NCI-H82 treated with DMSO at 0.1 percent for 48 hours (cell line): ENCODE measurements around the gene SIK2.
"Not testable (repeated sequence)": the region's sequence is repeated elsewhere in the genome, so short reads cannot be mapped to it uniquely, and the experiment has no call there.

Source experiments
- DNase-seq: peaks from one replicate; lab custom pipeline; 2025; ENCODE audit not compliant: unreplicated experiment; lab: John Stamatoyannopoulos, UW

Gene SIK2

DNA sequence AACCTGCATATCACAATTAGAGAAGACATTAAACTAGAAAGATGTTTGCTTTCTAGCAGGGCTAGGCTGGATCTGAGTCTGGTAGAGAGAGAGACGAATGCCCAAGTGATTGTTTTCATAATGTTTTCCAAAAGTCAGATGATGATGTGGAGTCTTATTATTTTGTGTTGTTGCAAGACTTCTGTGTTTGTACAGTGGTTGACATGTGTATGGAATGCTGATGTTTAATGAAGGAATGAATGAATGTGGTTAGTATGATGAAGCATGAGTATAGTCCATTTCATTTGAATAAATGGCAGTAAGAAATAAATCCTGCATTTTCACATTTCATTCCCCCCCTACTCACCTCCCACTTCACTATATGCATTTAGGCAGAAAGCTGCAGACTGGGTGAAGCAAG, 94.3 kb downstream of the SIK2 start:
- no peak for DNase-seq

- no peak for DNase-seq
Measured at GRCh38 chr11:111697933-111698371, 95.7 kb downstream of the SIK2 start.

DNA sequence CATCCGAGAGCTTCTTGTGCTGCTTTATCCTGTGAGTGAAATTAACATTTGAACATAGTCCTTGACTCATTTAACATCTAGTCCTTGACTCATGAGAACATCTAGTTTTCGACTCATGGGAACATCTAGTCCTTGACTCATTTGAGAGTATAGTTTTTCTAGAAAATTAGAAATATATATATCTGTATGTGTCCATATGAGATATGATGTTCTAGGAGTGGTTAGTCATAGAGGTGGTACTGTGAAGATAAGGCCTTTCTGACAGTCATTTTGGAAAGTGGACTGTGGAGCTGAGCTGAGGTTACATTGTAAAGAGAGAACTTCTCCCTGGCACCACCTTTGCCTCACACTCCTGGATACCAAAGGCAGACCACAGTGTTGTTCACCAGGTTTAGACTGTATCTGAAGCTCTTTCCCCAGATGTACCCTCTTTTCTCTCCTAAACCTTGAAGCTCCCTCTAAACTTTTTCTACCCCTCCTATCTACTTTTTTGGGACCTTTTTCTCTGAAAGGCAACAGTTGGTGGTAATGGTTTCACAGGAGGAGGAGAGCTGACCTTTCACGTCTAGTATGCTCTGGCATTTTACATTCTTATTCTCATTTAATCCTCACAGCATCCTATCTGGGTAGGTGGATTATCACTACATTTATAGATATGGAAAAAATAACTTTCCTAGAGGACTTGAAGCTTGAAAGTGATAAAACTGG, 96.8 kb downstream of the SIK2 start:
- DNase-seq = no peak

DNA sequence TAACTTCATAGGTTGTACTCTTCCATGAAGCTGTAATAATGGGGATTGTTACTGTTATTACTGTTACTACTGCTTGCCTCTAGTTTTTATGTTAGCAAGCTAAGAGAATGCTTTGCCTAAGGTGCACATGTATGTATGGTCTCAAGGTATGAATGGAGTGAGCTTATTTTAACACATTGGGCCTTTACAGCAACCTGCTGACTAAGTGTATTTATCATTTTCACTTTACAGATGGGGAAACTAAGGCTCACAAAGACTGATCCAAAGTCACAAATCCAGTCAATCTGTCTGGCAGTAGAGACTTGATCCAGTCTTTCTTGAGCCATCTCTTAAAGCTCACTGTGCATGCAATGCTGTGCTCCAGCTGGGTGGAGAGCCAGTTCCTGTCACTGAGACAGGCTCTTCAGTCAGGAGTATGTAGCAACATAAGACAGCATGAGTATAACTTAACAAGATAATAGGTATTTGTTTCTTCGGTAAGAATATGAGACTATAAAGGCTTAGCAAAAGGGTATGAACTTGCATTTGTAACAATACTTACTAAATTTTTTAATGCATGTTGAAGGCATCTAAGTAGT, 97.4 kb downstream of the SIK2 start:
- DNase-seq = no peak

GRCh38 chr11:111700162-111700561, 97.9 kb downstream of the SIK2 start:
- DNase-seq = no peak

GRCh38 chr11:111702623-111703022, 100.4 kb downstream of the SIK2 start:
- no peak for DNase-seq

GRCh38 chr11:111703576-111703975, 101.3 kb downstream of the SIK2 start:
- peak; percentile 18 for DNase-seq

- no peak for DNase-seq
Measured at GRCh38 chr11:111707039-111707690, 104.9 kb downstream of the SIK2 start.

DNA sequence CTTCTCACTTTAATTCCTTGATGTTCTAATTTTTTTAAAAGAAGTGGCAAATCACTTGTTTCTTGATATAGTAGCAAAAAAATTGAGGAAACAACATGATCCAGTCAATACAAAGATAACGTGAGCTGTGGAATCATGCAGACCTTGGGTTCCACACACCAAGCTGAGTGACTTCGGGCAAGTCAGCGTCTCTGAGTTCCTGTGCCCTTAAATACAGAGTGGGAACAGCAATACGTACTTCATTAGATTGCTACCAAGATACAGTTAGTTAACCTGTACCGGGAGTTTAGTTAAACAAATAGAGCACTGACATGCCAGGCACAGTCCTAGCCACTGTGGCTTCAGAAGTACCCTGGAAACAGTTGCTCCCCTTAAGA, 105.4 kb downstream of the SIK2 start:
- no peak for DNase-seq

- DNase-seq = no peak
Measured at GRCh38 chr11:111714522-111714921, 112.3 kb downstream of the SIK2 start.

- no peak for DNase-seq
Measured at GRCh38 chr11:111715142-111715816, 113.0 kb downstream of the SIK2 start.

DNA sequence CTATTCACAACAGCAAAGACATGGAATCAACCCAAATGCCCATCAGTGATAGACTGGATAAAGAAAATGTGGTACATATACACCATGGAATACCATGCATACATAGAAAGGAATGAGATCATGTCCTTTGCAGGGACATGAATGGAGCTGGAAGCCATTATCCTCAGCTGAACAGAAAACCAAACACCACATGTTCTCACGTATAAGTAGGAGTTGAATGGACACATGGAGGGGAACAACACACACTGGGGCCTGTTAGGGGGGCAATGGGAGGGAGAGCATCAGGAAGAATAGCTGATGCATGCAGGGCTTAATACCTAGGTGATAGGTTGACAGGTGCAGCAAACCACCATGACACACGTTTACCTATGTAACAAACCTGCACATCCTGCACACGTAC, 115.4 kb downstream of the SIK2 start:
- DNase-seq = not testable (repeated sequence)

- no peak for DNase-seq
Measured at GRCh38 chr11:111718436-111718835, 116.2 kb downstream of the SIK2 start.

DNA sequence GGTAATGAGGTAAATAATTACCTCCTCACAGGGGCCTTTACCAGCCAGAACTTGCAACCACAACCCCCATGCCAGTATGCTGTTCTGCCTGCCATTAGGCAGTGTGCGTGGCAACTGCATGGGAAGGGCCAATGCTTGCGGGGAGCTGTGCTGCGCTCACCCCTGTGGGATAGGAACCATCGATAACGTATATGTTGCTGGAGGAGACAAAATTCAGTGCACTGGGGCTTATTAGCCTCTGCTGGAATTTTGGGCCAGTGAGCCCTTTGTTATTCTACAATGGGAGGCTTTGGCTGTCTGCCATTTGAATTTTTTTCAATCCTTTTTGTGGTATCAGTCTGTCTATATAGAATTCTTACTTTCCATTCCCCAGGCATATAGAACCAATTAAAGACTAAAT, 116.6 kb downstream of the SIK2 start:
- DNase-seq = no peak

- no peak for DNase-seq
Measured at GRCh38 chr11:111719379-111719778, 117.1 kb downstream of the SIK2 start.

DNA sequence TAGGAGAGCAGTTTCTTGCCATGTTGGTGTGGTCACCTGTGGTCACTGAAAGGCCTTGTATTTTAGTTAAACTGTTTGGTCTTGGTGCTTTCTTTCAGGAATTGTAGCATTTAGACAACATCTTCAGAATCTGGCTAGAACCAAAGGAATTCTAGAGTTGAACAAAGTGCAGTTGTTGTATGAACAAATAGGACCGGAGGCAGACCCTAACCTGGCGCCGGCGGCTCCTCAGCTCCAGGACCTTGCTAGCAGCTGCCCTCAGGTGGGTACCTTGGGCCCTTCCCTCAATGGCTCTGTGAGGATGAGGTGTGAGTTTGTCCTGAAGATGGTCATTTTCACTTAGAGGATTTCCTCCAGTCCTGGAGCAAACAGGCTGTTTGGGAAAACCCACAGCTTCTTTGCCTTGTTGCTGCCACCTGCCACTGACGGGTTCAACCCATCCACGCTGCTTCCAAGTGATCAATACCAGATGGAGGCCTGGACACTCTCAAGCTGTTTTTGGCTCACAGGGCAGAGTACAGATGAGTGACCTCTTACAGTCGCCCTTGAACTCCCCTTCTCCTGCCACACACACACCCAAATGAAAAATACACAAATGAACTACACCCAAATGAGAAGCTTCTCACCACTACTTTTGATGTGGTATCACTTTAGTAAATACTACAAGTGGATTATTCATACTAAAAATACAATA, 118.7 kb downstream of the SIK2 start:
- DNase-seq = no peak

GRCh38 chr11:111722501-111722900, 120.3 kb downstream of the SIK2 start:
- DNase-seq = no peak

DNA sequence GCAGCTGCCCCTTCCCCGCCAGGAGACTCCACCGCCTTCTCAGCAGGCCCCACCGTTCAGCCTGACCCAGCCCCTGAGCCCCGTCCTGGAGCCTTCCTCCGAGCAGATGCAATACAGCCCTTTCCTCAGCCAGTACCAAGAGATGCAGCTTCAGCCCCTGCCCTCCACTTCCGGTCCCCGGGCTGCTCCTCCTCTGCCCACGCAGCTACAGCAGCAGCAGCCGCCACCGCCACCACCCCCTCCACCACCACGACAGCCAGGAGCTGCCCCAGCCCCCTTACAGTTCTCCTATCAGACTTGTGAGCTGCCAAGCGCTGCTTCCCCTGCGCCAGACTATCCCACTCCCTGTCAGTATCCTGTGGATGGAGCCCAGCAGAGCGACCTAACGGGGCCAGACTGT, 121.3 kb downstream of the SIK2 start:
- DNase-seq = no peak

DNA sequence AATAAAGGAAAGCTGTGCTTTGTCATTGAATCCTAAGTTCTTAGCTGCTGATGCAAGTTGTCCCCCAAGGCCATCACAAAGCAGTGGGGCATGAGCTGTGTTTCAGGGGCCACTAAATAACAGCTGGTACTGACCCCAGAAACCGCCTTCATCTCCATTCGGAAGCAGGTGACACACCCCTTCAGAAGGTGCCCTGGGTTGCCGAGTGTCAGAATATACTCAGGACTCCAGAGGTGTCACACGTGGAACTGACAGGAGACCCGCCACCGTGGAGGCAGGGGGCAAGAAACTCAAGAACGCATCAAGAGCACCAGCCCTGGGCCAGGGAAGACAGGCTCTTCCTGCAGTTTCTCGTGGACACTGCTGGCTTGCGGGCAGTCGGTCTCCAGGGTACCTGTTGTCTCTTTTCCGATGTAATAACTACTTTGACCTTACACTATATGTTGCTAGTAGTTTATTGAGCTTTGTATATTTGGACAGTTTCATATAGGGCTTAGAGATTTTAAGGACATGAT, 122.4 kb downstream of the SIK2 start:
- DNase-seq = no peak

DNA sequence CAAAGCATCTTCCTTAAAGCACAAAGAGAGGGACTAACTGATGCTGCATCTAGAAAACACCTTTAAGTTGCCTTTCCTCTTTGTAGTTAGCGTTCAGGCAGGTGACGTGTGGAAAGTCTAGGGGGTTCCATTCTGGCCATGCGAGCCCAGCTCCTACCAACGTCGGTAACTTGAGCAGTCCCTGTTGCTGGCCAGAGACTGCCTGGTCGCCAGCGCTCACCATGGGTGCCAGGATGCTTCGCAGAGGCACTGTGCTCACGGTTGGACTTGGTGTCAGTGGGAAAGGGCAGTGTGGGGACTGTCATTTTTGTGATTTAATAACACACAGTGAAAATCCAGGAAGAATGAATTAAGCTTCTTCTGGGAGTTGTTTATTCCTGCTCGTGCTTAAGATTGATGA, 123.4 kb downstream of the SIK2 start:
- DNase-seq = no peak

DNA sequence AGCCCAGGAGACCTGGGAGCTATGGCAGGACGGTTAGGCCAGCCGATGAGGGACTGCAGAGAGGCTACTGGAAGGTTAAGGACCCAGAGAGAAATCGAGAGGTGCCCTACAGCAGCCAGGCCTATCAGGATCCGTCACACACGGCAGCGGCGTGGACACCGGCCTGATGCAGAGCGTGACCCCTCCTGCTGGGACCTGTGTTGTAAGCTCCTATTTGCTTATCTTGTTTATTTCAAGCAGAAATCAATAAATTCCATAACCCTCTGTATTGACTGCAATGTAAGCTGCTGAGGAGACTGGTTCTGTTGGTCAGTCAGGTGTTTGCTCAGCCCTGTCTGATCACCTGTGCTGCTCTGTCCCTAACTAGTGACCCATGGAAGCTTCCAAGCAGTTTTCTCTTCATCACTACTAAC, 124.1 kb downstream of the SIK2 start:
- no peak for DNase-seq
